GM13976 (cell line): ENCODE results near the gene SLC38A4.

Experiments
- DNase-seq: peaks from one replicate; pipeline ENCODE4 v3.0.0; 2012; ENCODE audit warnings: low spot score
- in situ Hi-C: fragments of 300-500 bp; cut with MboI; formaldehyde crosslinking; loops from one replicate; pipeline ENCODE4 v1.12.0; 2022; ENCODE audit warnings: low sequenced_read_pairs, mixed read lengths, inconsistent platforms; ENCODE audit not compliant: unreplicated experiment
- TF ChIP-seq, protein P1 (sequence below): IDR thresholded peaks from 2 replicates; pipeline ENCODE4 v1.5.1; 2012; ENCODE audit warnings: borderline replicate concordance, mild to moderate bottlenecking; ENCODE audit not compliant: insufficient read depth; ENCODE audit errors: extremely low read depth, missing control alignments, control extremely low read depth

Gene SLC38A4

DNA sequence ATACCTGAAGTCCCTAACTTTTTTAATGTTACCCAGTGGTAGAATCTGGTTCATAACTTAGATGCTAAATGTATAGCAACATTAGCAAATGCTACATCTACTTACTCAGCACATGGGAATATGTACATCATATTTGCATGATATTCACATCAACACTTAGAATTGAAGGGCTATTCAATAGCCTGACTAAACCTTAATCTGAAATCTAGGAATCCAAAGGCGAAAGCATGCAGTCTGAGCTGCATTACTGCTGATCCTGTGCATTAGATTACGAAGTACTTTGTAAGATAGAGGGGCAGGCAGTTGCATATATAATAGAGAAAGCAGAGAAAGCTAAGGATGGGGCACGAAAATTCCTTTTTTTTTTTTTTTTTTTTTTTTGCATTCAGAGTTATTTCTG is 40.4 kb downstream of the SLC38A4 start:
- TF ChIP-seq, protein P1, sequence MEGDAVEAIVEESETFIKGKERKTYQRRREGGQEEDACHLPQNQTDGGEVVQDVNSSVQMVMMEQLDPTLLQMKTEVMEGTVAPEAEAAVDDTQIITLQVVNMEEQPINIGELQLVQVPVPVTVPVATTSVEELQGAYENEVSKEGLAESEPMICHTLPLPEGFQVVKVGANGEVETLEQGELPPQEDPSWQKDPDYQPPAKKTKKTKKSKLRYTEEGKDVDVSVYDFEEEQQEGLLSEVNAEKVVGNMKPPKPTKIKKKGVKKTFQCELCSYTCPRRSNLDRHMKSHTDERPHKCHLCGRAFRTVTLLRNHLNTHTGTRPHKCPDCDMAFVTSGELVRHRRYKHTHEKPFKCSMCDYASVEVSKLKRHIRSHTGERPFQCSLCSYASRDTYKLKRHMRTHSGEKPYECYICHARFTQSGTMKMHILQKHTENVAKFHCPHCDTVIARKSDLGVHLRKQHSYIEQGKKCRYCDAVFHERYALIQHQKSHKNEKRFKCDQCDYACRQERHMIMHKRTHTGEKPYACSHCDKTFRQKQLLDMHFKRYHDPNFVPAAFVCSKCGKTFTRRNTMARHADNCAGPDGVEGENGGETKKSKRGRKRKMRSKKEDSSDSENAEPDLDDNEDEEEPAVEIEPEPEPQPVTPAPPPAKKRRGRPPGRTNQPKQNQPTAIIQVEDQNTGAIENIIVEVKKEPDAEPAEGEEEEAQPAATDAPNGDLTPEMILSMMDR: no peak
- in situ Hi-C loops: no loop called here
- no peak for DNase-seq

DNA sequence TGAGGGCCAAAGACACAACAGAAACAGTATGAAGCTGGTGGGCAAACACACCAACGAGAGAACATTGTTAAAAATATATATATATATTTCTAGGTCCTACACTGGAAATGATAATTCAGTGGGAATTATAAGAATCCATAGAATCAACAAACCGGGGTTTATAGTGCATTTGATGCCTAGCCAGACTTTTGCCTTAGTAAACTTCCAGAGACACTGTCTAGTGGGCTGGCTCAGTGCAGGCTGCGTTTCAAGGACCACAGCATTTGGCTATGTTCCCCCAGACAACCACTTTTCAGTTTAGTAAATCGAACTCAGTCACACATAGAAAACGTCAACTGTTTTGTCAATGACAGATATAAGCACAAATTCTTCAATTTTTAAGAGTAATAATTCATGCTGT is 41.9 kb downstream of the SLC38A4 start:
- TF ChIP-seq, protein P1: no peak

GRCh38 chr12:46779879-46780278 is 45.9 kb downstream of the SLC38A4 start:
- TF ChIP-seq, protein P1: no peak
- in situ Hi-C loops: no loop called here
- DNase-seq: no peak

More for the DNA sequence above, 41.9 kb downstream of the SLC38A4 start:
- in situ Hi-C loops: no loop called here
- no peak for DNase-seq

DNA sequence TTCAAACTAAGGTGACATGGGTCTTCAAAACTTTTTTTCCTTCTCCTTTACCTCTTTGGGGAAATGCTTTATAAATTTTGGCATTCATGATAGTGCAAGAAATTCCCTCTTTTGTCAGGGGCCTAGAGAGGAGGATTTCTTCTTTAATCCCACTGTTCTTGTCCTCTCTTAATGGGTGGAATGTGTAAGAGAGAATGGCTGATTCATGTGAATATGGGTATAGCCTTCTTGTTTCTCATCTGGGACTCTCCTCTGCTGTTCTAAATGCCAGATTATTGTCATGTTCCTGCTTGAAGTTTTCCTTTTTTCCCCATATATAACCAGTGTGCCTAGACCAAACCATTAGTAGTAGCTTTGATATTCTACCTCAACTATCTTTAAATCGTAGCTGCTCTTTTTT is 46.7 kb downstream of the SLC38A4 start:
- no peak for DNase-seq
- TF ChIP-seq, protein P1: no peak
- in situ Hi-C loops: no loop called here

DNA sequence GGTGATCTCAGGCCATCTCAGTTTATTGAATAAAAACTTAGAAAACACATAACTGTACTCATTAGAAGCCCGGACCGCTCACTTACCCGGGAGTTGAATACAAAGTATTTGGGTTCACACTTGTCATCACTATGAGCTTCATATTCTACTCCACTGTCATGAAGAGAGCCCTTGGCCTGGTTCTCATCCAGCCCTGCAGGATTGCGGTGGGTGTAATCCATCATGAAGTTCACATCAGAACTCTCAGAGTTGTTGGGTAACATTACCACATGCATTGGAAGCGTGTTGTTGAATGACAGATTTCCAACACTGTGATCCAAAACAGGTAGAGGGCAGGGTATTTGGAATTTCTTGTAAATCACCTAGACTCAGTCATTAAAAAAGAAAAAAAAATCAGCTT is 47.4 kb downstream of the SLC38A4 start:
- DNase-seq: no peak
- TF ChIP-seq, protein P1: no peak
- in situ Hi-C loops: no loop called here

GRCh38 chr12:46777587-46777986 is 48.2 kb downstream of the SLC38A4 start:
- DNase-seq: no peak
- TF ChIP-seq, protein P1: no peak
- in situ Hi-C loops: no loop called here

GRCh38 chr12:46775796-46776195 is 50.0 kb downstream of the SLC38A4 start:
- TF ChIP-seq, protein P1: no peak
- in situ Hi-C loops: no loop called here
- DNase-seq: no peak
